SH-SY5Y (cell line): ENCODE data around the gene TP63.

ENCODE experiments used
- GATA2 ChIP-seq: IDR thresholded peaks from 2 replicates; pipeline ENCODE4 v1.6.1; 2011; ENCODE audit warnings: mild to moderate bottlenecking, low read depth, low read length
- GATA3 ChIP-seq: IDR thresholded peaks from 2 replicates; pipeline ENCODE4 v1.6.1; 2011; ENCODE audit warnings: low read depth, mild to moderate bottlenecking, low read length, moderate library complexity

GRCh38 chr3:189944285-189945145 lies 313.3 kb downstream of the TP63 start:
- TF ChIP-seq GATA3: no peak
- no peak for TF ChIP-seq GATA2
